ENCODE data around the gene LDLRAD2.

Gene LDLRAD2

GRCh38 chr1:21852282-21853130 lies 40.4 kb downstream of the LDLRAD2 start:
- TF ChIP-seq CTCF (IDR thresholded peaks at IDR 0.05; ENCODE audit: low read depth, low read length, missing control alignments) = no peak
- peak; percentile 52 for DNase-seq (ENCODE audit: low read depth)
- no peak overlapping the region for H3K4me3 ChIP-seq (ENCODE audit: low read depth, low read length)

GRCh38 chr1:21853131-21853427 lies 41.0 kb downstream of the LDLRAD2 start:
- DNase-seq (ENCODE audit: low read depth) = no peak
- no peak for TF ChIP-seq CTCF (IDR thresholded peaks at IDR 0.05; ENCODE audit: low read depth, low read length, missing control alignments)
- no peak overlapping the region for H3K4me3 ChIP-seq (ENCODE audit: low read depth, low read length)

GRCh38 chr1:21854090-21854750 lies 42.2 kb downstream of the LDLRAD2 start:
- H3K4me3 ChIP-seq (ENCODE audit: low read depth, low read length) = no peak overlapping the region
- no peak for DNase-seq (ENCODE audit: low read depth)
- no peak for TF ChIP-seq CTCF (IDR thresholded peaks at IDR 0.05; ENCODE audit: low read depth, low read length, missing control alignments)

GRCh38 chr1:21854751-21855131 lies 42.7 kb downstream of the LDLRAD2 start:
- no peak for DNase-seq (ENCODE audit: low read depth)

GRCh38 chr1:21855257-21856096 lies 43.4 kb downstream of the LDLRAD2 start:
- no peak overlapping the region for H3K4me3 ChIP-seq (ENCODE audit: low read depth, low read length)
- no peak for DNase-seq (ENCODE audit: low read depth)
- TF ChIP-seq CTCF (IDR thresholded peaks at IDR 0.05; ENCODE audit: low read depth, low read length, missing control alignments) = no peak

More at GRCh38 chr1:21854751-21855131, 42.7 kb downstream of the LDLRAD2 start:
- TF ChIP-seq CTCF (IDR thresholded peaks at IDR 0.05; ENCODE audit: low read depth, low read length, missing control alignments) = no peak
- no peak overlapping the region for H3K4me3 ChIP-seq (ENCODE audit: low read depth, low read length)

- DNase-seq (ENCODE audit: low read depth) = no peak
- H3K4me3 ChIP-seq (ENCODE audit: low read depth, low read length) = no peak overlapping the region
- no peak for TF ChIP-seq CTCF (IDR thresholded peaks at IDR 0.05; ENCODE audit: low read depth, low read length, missing control alignments)
These were observed 45.2 kb downstream of the LDLRAD2 start for GRCh38 chr1:21857142-21857839.

Measured in GM12864 (cell line).